CD4-positive, alpha-beta T cell (primary cell): ENCODE measurements around the gene DCP1B. TPM values are rescaled to one million over a fixed set of nuclear protein-coding genes. Genes with fewer than 3 reads are reported as not detected.

Source experiments
- ATAC-seq: fragments of 200-7000 bp; cut with Tn5 transposase; one replicate; pipeline ENCODE4 v1.10.0; 2022; ENCODE audit warnings: mild to moderate bottlenecking; ENCODE audit not compliant: poor library complexity
- CTCF ChIA-PET: fragments of 350-600 bp; sonication (Branson Sonifier 250); formaldehyde crosslinking; loops from one replicate; lab custom pipeline; 2021; ENCODE audit warnings: antibody characterized with exemption, inconsistent platforms; lab: Charles Lee
- POLR2A ChIA-PET: fragments of 350-600 bp; sonication (Branson Sonifier 250); formaldehyde crosslinking; loops from one replicate; lab custom pipeline; 2021; ENCODE audit warnings: antibody characterized with exemption, inconsistent platforms; lab: Charles Lee
- DNase-seq, 14 experiments: peaks; one replicate each; pipeline ENCODE4 v3.0.0-alpha.2; 2013 to 2020; ENCODE audit warnings: mixed read lengths in 2 of 14
- H3K27ac ChIP-seq, 2 donors: one replicate each; pipeline versions ENCODE4 v1.5.1 to v1.7.0; 2013; ENCODE audit warnings: low read length in 2 of 2, low read depth in 1 of 2, mild to moderate bottlenecking in 1 of 2
- H3K27me3 ChIP-seq, 2 experiments: 1 replicate in 1 of 2; 2 replicates in 1 of 2; pipeline versions ENCODE4 v1.6.1 to v1.7.0; 2013; ENCODE audit warnings: low read length in 2 of 2, control low read depth in 1 of 2, mild to moderate bottlenecking in 1 of 2, moderate library complexity in 1 of 2; ENCODE audit not compliant: insufficient read depth in 2 of 2, control insufficient read depth in 1 of 2
- H3K36me3 ChIP-seq: one replicate; pipeline ENCODE4 v1.6.1; 2013; ENCODE audit warnings: low read length, control low read depth; ENCODE audit not compliant: insufficient read depth
- H3K4me1 ChIP-seq: one replicate; pipeline ENCODE4 v1.6.1; 2013; ENCODE audit warnings: low read length, control low read depth; ENCODE audit not compliant: insufficient read depth
- H3K4me3 ChIP-seq: one replicate; pipeline ENCODE4 v1.5.1; 2013; ENCODE audit warnings: mild to moderate bottlenecking, low read length, moderate library complexity
- H3K9me3 ChIP-seq, 2 experiments: 1 replicate in 1 of 2; 2 replicates in 1 of 2; pipeline versions ENCODE4 v1.6.1 to v1.7.0; 2013; ENCODE audit warnings: low read length in 2 of 2, mild to moderate bottlenecking in 2 of 2, control low read depth in 1 of 2, moderate library complexity in 1 of 2; ENCODE audit not compliant: control insufficient read depth in 1 of 2, insufficient read depth in 1 of 2
- H3K27ac Mint-ChIP-seq: one replicate; pipeline ENCODE4 v1.8.0; 2020; ENCODE audit warnings: mixed read lengths
- H3K27me3 Mint-ChIP-seq: one replicate; pipeline ENCODE4 v1.8.0; 2021; ENCODE audit warnings: mixed read lengths
- H3K36me3 Mint-ChIP-seq: one replicate; pipeline ENCODE4 v1.8.0; 2021; ENCODE audit warnings: low read depth, mixed read lengths
- H3K4me1 Mint-ChIP-seq: one replicate; pipeline ENCODE4 v1.8.0; 2021; ENCODE audit warnings: low read depth, mixed read lengths
- H3K4me3 Mint-ChIP-seq: one replicate; pipeline ENCODE4 v1.8.0; 2020; ENCODE audit warnings: mild to moderate bottlenecking, mixed read lengths
- H3K9me3 Mint-ChIP-seq: one replicate; pipeline ENCODE4 v1.8.0; 2020; ENCODE audit warnings: mixed read lengths
- CTCF ChIP-seq: fragments of 200-600 bp; IDR thresholded peaks from one replicate; pipeline ENCODE4 v1.8.0; 2022; ENCODE audit warnings: antibody characterized with exemption, mild to moderate bottlenecking
- intact Hi-C, 2 experiments: fragments of 100-400 bp; cut with DNase I in 1 of 2; cut with micrococcal nuclease in 1 of 2; formaldehyde crosslinking; loops; one replicate each; pipeline versions ENCODE4 v1.15.1 to v1.9.0; 2023 to 2025; cut with DNase I, micrococcal nuclease
- total RNA-seq, 174 experiments: library from RNA in 2 of 174; stranded (reverse) in 2 of 174; gene quantifications; one replicate each; pipeline ENCODE4 v1.2.3 and lab custom pipeline; 2021 to 2026

The DCP1B gene
- total RNA-seq, 2 experiments from 2014 or later: 4.3 to 4.6 TPM

DNA sequence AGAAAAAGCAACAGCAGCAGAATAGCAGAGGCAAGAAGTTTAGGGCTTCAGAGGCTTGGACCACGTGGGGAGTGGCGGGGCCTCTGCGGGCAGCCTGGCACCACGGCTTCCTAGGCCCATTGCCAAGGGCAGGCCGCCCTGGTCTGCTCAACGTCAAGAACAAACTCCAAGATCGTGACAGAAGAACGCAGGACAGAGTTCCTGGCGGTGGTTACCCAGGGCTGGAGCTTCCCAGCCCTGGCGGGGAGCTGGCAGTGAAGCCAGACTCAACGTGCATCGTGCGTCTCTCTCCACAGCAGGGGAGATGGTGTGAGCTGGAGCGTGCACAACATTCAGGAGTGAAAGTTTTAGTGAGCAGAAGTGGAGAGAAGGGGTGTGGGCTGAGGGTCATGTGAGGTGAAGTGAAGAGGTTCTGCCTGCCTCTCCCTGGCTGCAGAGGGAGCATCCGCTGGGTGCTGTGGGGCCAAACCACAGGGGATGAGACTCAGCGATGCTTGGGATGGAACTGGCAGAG is 71.9 kb downstream of the DCP1B start:
- Mint-ChIP-seq H3K27ac (no peak overlapping the region), H3K4me3 (no peak overlapping the region), H3K36me3 (no peaks in the 10 kb centered on the region), H3K27me3 (no peaks in the 10 kb centered on the region), H3K9me3 (no peaks in the 10 kb centered on the region), H3K4me1 (peaks cover 9% of the 10 kb centered on the region)
- no peak for ATAC-seq
- DNase-seq: no peak
- POLR2A ChIA-PET: no interaction called here
- no peaks in the 10 kb centered on the region for H3K27me3 ChIP-seq
- H3K4me3 ChIP-seq: no peak overlapping the region
- peaks cover 10% of the 10 kb centered on the region for H3K4me1 ChIP-seq
- no peak overlapping the region for H3K27ac ChIP-seq
- no peaks in the 10 kb centered on the region for H3K9me3 ChIP-seq
- CTCF ChIA-PET: no interaction called here
- intact Hi-C loops: no loop called here
- TF ChIP-seq CTCF: no peak
- peaks cover 2% of the 10 kb centered on the region for H3K36me3 ChIP-seq

- POLR2A ChIA-PET: no interaction called here
- no peaks in the 10 kb centered on the region for H3K9me3 ChIP-seq
These were observed 72.6 kb downstream of the DCP1B start for GRCh38 chr12:1931642-1932041.

GRCh38 chr12:1930803-1931597 is 73.3 kb downstream of the DCP1B start:
- TF ChIP-seq CTCF: no peak
- Mint-ChIP-seq H3K27ac (no peak overlapping the region), H3K4me1 (peaks cover 9% of the 10 kb centered on the region), H3K9me3 (no peaks in the 10 kb centered on the region), H3K27me3 (no peaks in the 10 kb centered on the region), H3K36me3 (no peaks in the 10 kb centered on the region), H3K4me3 (no peak overlapping the region)
- intact Hi-C loops: no loop called here
- Histone ChIP-seq H3K27me3 (no peaks in the 10 kb centered on the region), H3K4me3 (no peak overlapping the region), H3K36me3 (no peaks in the 10 kb centered on the region), H3K27ac (no peak overlapping the region), H3K4me1 (peaks cover 10% of the 10 kb centered on the region), H3K9me3 (no peaks in the 10 kb centered on the region)
- ChIA-PET POLR2A (no interaction called here), CTCF (no interaction called here)
- no peak for DNase-seq
- no peak for ATAC-seq

More at GRCh38 chr12:1931642-1932041, 72.6 kb downstream of the DCP1B start:
- H3K4me1 Mint-ChIP-seq: peaks cover 9% of the 10 kb centered on the region
- H3K4me3 Mint-ChIP-seq: no peak overlapping the region
- intact Hi-C loops: no loop called here
- Histone ChIP-seq H3K27ac (no peak overlapping the region), H3K4me1 (peaks cover 10% of the 10 kb centered on the region), H3K36me3 (no peaks in the 10 kb centered on the region), H3K4me3 (no peak overlapping the region), H3K27me3 (no peaks in the 10 kb centered on the region)
- CTCF ChIA-PET: no interaction called here
- ATAC-seq (no peak), DNase-seq (no peak)
- H3K9me3 Mint-ChIP-seq: no peaks in the 10 kb centered on the region
- no peaks in the 10 kb centered on the region for H3K27me3 Mint-ChIP-seq
- H3K27ac Mint-ChIP-seq: no peak overlapping the region
- H3K36me3 Mint-ChIP-seq: no peaks in the 10 kb centered on the region
- TF ChIP-seq CTCF: no peak
